HepG2 (cell line): Measurements from ENCODE around the gene PMVK. TPM values are rescaled to one million over a fixed set of nuclear protein-coding genes. Genes with fewer than 3 reads are reported as not detected.

Source experiments
- AHR ChIP-seq: IDR thresholded peaks from 2 replicates; pipeline ENCODE4 v1.6.1; 2018; ENCODE audit warnings: missing genetic modification reagents, missing compliant biosample characterization
- CBX5 ChIP-seq: sonication (generic); formaldehyde crosslinking; IDR thresholded peaks from 2 replicates; pipeline ENCODE4 v1.4.0; 2020; ENCODE audit warnings: missing genetic modification reagents, borderline replicate concordance
- EHMT2 ChIP-seq: fragments of 200-600 bp; sonication (generic); IDR thresholded peaks from 2 replicates; pipeline ENCODE4 v1.7.0; 2017; ENCODE audit warnings: antibody characterized with exemption, low read depth, low read length, borderline replicate concordance
- GATAD1 ChIP-seq: IDR thresholded peaks from 2 replicates; pipeline ENCODE4 v1.6.1; 2016; ENCODE audit warnings: missing genetic modification reagents, missing compliant biosample characterization
- HMG20B ChIP-seq: conservative IDR thresholded peaks from 2 replicates; pipeline ENCODE4 v1.6.1; 2016; ENCODE audit warnings: missing genetic modification reagents, missing compliant biosample characterization
- IRF9 ChIP-seq: sonication (generic); formaldehyde crosslinking; IDR thresholded peaks from 2 replicates; pipeline ENCODE4 v1.8.0; 2022; ENCODE audit warnings: missing genetic modification reagents, mild to moderate bottlenecking, borderline replicate concordance
- MEIS2 ChIP-seq: sonication (generic); formaldehyde crosslinking; IDR thresholded peaks from 2 replicates; pipeline ENCODE4 v1.9.0; 2021; ENCODE audit warnings: mild to moderate bottlenecking, missing genetic modification reagents
- NFE2L1 ChIP-seq: sonication (generic); formaldehyde crosslinking; IDR thresholded peaks from 2 replicates; pipeline ENCODE4 v1.4.0; 2020; ENCODE audit warnings: missing genetic modification reagents, mild to moderate bottlenecking, borderline replicate concordance
- NR1H2 ChIP-seq: sonication (generic); formaldehyde crosslinking; IDR thresholded peaks from 2 replicates; pipeline ENCODE4 v1.8.1; 2022; ENCODE audit warnings: low read depth, missing genetic modification reagents, borderline replicate concordance
- PHF5A ChIP-seq: IDR thresholded peaks from one replicate; pipeline ENCODE4 v1.6.1; 2018; ENCODE audit warnings: low read depth, missing genetic modification reagents; ENCODE audit not compliant: unreplicated experiment
- SMC3 ChIP-seq: IDR thresholded peaks from 2 replicates; pipeline ENCODE4 v1.6.1; 2011; ENCODE audit warnings: low read length, improper control_type of control experiment
- SOX5 ChIP-seq: IDR thresholded peaks from 2 replicates; pipeline ENCODE4 v1.6.1; 2016; ENCODE audit warnings: borderline replicate concordance
- TRIM22 ChIP-seq: fragments of 450-650 bp; IDR thresholded peaks from 2 replicates; pipeline ENCODE4 v1.6.1; 2017
- ZFP41 ChIP-seq: sonication (generic); formaldehyde crosslinking; IDR thresholded peaks from 2 replicates; pipeline ENCODE4 v1.4.0; 2020; ENCODE audit warnings: mild to moderate bottlenecking, missing genetic modification reagents, borderline replicate concordance
- ZNF20 ChIP-seq: sonication (generic); formaldehyde crosslinking; IDR thresholded peaks from 2 replicates; pipeline ENCODE4 v1.4.0; 2020; ENCODE audit warnings: mild to moderate bottlenecking, moderate library complexity, missing genetic modification reagents
- ZNF543 ChIP-seq: sonication (generic); formaldehyde crosslinking; IDR thresholded peaks from 2 replicates; pipeline ENCODE4 v1.4.0; 2020; ENCODE audit warnings: mild to moderate bottlenecking, missing genetic modification reagents
- polyA plus RNA-seq, 8 experiments: library from polyadenylated mRNA; depleted of rRNA in 3 of 8; stranded (reverse) in 7 of 8; unstranded in 1 of 8; fragments of >200 nt; fragmentation: Illumina TruSeq in 4 of 8; extraction: Trizol in 4 of 8; gene quantifications; 2 replicates each; pipeline versions ENCODE4 v1.2.1 to v1.2.3, GENCODE V29; 2011 to 2016; ENCODE audit warnings: low read depth in 4 of 8, missing spikeins in 1 of 8, mixed read lengths in 1 of 8; ENCODE audit not compliant: insufficient read depth in 1 of 8
- total RNA-seq, 5 experiments: library from RNA; depleted of rRNA; stranded (reverse); fragments of >200 nt; fragmentation: Illumina TruSeq; extraction: Trizol; gene quantifications; 2 replicates each; pipeline ENCODE4 v1.2.3, GENCODE V29; 2016; ENCODE audit warnings: low read depth in 1 of 5
- TF ChIP-seq, protein P1 (sequence below): sonication (generic); formaldehyde crosslinking; IDR thresholded peaks from 2 replicates; pipeline ENCODE4 v1.8.1; 2023; ENCODE audit warnings: mild to moderate bottlenecking, missing genetic modification reagents
- TF ChIP-seq, protein P2 (sequence below): sonication (generic); formaldehyde crosslinking; IDR thresholded peaks from 2 replicates; pipeline ENCODE4 v1.8.0; 2022; ENCODE audit warnings: low read depth, missing genetic modification reagents
- TF ChIP-seq, protein P3 (sequence below): sonication (generic); formaldehyde crosslinking; IDR thresholded peaks from 2 replicates; pipeline ENCODE4 v1.8.1; 2023; ENCODE audit warnings: missing genetic modification reagents, mild to moderate bottlenecking, borderline replicate concordance
- TF ChIP-seq, protein P4 (sequence below): sonication (generic); formaldehyde crosslinking; IDR thresholded peaks from 2 replicates; pipeline ENCODE4 v1.8.1; 2022; ENCODE audit warnings: low read depth, mild to moderate bottlenecking, missing genetic modification reagents

Gene PMVK
- total and polyA plus RNA-seq, 2 of the 13 experiments (the other 11 are each of a cell fraction or from before 2014, with no cell fraction given) = 3.9 to 12.6 TPM

DNA sequence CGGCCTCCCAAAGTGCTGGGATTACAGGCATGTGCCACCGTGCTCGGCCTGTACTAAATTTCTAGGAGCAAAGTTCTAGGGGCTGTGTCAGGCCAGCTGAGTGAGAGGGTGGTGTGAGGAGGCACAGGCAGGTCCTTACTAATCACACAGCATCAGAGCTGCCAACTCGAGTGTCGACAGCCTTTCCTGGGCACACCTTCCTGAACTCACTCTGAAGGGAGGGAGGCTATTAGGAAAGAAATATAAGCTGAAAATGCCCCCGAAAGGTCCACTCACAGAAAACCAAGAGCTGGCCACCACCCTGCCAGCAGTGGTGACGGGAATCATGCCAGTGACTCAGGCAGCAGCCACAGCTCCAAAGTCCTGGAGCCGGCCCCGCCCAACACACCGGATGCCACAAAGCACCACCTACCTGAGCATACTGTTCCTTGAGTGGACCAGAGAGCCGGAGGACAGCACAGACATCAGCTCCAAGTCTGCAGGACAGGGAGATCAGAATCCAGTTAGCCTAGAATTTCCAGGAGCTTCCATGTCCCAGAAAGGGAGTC is 4.5 kb downstream of the PMVK start (continued):
- TF ChIP-seq NR1H2 (no peak), ZNF20 (CRISPR knock-in tag) (peak; percentile 37; the same call in 1 of the 2 replicates), IRF9 (CRISPR knock-in tag) (0 out of 2 replicates have a peak, but pooled peaks have one; percentile 48), HMG20B (CRISPR knock-in tag) (no peak), NFE2L1 (no peak), SOX5 (CRISPR knock-in tag) (no peak; the same call in 1 of the 2 replicates), ZNF543 (CRISPR knock-in tag) (no peak), EHMT2 (no peak), AHR (CRISPR knock-in tag) (no peak; the same call in 1 of the 2 replicates), GATAD1 (CRISPR knock-in tag) (no peak), TRIM22 (no peak), ZFP41 (no peak), CBX5 (no peak), SMC3 (no peak), MEIS2 (peak; percentile 62; the same call in 1 of the 2 replicates), PHF5A (no peak)
- TF ChIP-seq, protein P1, sequence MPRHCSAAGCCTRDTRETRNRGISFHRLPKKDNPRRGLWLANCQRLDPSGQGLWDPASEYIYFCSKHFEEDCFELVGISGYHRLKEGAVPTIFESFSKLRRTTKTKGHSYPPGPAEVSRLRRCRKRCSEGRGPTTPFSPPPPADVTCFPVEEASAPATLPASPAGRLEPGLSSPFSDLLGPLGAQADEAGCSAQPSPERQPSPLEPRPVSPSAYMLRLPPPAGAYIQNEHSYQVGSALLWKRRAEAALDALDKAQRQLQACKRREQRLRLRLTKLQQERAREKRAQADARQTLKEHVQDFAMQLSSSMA (CRISPR knock-in tag) = no peak
- TF ChIP-seq, protein P2, sequence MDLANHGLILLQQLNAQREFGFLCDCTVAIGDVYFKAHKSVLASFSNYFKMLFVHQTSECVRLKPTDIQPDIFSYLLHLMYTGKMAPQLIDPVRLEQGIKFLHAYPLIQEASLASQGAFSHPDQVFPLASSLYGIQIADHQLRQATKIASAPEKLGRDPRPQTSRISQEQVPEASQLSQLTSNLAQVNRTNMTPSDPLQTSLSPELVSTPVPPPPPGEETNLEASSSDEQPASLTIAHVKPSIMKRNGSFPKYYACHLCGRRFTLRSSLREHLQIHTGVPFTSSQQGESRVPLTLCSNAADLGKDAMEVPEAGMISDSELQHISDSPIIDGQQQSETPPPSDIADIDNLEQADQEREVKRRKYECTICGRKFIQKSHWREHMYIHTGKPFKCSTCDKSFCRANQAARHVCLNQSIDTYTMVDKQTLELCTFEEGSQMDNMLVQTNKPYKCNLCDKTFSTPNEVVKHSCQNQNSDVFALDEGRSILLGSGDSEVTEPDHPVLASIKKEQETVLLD (CRISPR knock-in tag) = no peak
- TF ChIP-seq, protein P3, sequence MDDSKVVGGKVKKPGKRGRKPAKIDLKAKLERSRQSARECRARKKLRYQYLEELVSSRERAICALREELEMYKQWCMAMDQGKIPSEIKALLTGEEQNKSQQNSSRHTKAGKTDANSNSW = no peak
- TF ChIP-seq, protein P4, sequence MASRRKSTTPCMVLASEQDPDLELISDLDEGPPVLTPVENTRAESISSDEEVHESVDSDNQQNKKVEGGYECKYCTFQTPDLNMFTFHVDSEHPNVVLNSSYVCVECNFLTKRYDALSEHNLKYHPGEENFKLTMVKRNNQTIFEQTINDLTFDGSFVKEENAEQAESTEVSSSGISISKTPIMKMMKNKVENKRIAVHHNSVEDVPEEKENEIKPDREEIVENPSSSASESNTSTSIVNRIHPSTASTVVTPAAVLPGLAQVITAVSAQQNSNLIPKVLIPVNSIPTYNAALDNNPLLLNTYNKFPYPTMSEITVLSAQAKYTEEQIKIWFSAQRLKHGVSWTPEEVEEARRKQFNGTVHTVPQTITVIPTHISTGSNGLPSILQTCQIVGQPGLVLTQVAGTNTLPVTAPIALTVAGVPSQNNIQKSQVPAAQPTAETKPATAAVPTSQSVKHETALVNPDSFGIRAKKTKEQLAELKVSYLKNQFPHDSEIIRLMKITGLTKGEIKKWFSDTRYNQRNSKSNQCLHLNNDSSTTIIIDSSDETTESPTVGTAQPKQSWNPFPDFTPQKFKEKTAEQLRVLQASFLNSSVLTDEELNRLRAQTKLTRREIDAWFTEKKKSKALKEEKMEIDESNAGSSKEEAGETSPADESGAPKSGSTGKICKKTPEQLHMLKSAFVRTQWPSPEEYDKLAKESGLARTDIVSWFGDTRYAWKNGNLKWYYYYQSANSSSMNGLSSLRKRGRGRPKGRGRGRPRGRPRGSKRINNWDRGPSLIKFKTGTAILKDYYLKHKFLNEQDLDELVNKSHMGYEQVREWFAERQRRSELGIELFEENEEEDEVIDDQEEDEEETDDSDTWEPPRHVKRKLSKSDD (CRISPR knock-in tag) = no peak
